NCI-H345 (cell line): ENCODE results near the gene TGM4.
A peak's percentile ranks its signal among the peaks of the same experiment; 100 is the strongest.

Experiments used
- DNase-seq: peaks from one replicate; lab custom pipeline; 2025; lab: John Stamatoyannopoulos, UW

TGM4 gene

GRCh38 chr3:44880284-44880683 is 5.9 kb downstream of the TGM4 start:
- DNase-seq: no peak

- no peak for DNase-seq
Observed at GRCh38 chr3:44883213-44883955, 9.0 kb downstream of the TGM4 start.

DNA sequence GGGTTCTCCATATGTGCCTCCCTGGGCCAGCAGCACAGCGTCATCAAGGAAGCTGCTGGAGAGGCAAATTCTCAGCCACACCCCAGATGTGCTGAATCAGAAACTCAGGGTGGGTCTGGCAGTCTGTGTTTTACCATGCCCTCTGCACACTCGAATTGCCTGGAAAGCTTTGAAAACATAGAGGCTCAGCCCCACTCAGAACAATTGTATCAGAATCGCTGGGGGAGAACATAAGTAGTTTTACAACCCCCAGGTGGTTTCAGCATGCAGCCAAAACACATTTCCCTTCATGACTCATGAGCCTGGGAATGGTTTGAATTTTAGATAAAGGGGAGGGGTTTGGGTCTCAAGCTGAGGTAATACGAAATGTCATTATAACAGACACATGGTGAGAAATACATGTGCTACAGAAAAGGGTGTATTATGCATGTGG is 9.6 kb downstream of the TGM4 start:
- DNase-seq: peak; percentile 66

DNA sequence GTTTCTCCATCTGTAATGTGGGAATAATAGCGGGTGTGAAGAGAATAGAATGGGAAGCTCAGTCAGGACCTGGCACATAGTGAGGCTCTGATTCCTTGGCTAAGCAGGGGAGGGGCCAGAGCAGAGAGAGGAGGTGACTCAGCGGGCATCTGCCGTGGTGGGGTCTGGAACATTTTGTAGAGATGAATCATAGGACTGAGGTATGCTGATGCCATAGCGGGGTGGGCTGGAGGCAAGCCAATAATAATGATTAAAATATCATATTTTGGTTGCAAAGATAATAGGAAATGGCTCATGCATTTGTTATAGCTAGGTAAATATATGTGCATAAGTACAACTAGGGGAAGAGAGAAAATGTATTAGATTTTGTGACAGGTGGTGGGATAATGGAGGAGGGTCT is 11.2 kb downstream of the TGM4 start:
- no peak for DNase-seq

DNA sequence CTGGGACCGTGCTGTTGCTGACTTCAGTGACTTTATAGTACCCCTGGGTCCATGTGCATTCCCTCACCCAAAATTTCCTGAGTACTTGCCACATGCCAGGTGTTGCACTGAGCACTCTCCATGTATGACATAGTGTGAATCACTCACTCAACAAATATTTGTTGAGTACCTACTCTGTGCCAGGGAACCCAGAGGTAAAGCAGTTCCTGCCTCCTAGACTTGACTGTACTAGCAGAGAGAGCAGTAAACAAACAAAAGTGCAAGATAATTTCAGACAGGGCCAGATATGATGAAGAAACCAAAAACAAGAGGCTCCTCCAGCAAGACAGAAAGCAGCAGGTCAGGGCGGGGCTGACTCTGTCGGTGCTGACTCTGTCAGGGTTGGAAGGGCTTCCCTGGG is 12.2 kb downstream of the TGM4 start:
- peak; percentile 5 for DNase-seq

- DNase-seq: no peak
Observed at GRCh38 chr3:44887101-44887500, 12.7 kb downstream of the TGM4 start.

- no peak for DNase-seq
Observed at GRCh38 chr3:44890258-44890657, 15.8 kb downstream of the TGM4 start.

GRCh38 chr3:44890852-44891251 is 16.4 kb downstream of the TGM4 start:
- DNase-seq: no peak

DNA sequence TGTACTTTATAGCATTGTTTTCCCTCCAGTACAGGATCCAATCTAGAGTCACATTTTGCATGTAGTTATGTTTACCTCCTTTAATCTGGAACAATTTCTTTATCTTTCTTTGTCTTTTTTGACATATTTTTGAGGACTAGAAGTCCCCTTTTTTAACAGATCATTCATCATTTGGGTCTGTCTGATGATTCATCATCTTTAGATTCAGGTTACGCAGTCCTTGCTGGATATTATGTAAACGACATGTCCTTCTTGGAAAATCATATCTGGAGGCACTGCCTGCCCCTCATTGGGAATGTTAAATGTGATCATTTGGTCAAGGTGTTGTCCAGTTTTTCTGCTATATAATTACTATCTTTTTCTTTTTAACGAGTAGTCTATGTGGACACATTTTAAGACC is 18.3 kb downstream of the TGM4 start:
- DNase-seq: no peak

DNA sequence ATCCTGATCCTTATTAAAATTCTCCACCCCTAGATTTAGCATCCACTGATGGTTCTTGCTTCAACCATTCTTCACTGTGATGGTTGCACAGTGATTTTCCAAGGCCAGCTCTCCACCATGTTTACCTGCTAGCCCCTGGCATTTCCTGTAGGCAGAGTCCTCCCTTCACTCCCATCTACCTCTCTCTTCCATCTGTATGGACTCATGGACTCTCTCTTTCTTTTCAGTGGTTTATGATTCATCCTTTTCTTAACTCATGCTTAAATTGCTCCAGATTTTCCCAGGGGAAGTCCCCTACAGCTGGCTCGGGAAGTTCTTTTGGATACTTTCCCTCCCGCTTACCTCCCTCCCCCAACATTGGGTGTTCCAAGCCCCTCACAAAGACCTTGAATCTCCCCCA is 18.7 kb downstream of the TGM4 start:
- DNase-seq: no peak

- no peak for DNase-seq
Observed at GRCh38 chr3:44894485-44894884, 20.1 kb downstream of the TGM4 start.

DNA sequence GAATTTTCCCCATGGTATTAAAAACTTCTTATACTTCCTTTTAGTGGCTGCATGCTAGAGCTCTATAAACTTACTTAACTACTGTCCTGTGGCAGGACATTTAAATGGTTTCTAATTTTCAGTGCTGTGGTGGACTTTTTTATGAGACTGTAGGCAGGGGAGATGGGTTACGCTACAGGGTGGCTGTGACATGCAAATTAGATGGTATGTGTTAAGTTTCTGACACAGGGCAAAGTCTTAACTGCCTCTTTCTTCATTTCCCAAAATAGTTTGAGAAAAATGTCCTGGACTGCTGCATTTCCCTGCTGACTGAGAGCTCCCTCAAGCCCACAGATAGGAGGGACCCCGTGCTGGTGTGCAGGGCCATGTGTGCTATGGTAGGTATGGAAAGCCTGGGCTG is 22.0 kb downstream of the TGM4 start:
- no peak for DNase-seq

- DNase-seq: no peak
Observed at GRCh38 chr3:44899683-44900367, 25.4 kb downstream of the TGM4 start.

- DNase-seq: no peak
Observed at GRCh38 chr3:44902628-44903027, 28.2 kb downstream of the TGM4 start.

DNA sequence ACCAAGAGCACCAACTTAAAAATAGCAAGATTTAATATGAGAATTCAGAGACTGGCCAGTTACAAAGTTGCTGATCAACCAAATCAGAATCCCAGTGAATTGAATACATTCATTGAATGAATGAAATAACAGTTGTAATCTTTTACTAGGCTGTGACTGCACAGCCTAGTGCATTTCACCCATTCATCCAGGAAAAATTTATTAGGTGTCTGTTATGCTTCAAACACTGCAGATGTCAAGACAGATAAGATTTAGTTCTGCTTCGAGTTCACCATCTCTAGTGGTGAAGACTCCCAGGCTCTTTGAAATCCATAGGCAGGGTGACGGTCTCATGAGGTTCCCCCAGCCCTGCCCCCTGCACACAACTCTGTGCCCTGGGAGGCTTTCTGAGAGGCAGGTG is 28.9 kb downstream of the TGM4 start:
- no peak for DNase-seq

GRCh38 chr3:44903751-44904150 is 29.3 kb downstream of the TGM4 start:
- DNase-seq: no peak

GRCh38 chr3:44905446-44906157 is 31.2 kb downstream of the TGM4 start:
- no peak for DNase-seq

DNA sequence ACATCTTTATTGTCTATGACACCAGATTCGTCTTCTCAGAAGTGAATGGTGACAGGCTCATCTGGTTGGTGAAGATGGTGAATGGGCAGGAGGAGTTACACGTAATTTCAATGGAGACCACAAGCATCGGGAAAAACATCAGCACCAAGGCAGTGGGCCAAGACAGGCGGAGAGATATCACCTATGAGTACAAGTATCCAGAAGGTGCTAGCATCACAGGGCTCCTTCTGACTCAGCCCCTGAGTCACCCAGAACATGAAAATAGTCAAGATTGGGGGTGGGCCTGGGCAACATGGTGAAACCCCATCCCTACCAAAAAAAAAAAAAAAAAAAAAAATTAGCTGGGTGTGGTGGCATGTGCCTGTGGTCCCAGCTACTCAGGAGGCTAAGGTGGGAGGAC is 32.6 kb downstream of the TGM4 start:
- no peak for DNase-seq

DNA sequence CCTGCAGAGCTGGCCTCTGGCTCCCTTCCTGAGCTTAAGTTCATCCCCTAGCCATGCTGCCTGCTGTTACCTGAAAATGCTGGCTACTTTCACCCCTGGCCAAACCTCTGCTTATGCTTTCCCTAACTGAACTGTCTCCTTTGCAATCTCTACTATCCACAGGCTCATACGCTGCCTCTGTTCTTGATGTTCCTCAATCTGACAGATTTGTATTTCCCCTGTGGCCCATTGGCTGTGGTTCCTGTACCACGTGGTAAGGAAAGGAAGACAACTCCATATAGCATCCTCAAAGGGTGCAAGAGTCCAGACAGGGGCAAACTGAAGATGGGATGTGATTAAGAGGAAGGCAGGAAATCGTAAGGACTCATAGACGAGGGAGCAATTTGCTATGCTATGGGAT is 33.2 kb downstream of the TGM4 start:
- DNase-seq: no peak

- DNase-seq: no peak
Observed at GRCh38 chr3:44909063-44909462, 34.7 kb downstream of the TGM4 start.

DNA sequence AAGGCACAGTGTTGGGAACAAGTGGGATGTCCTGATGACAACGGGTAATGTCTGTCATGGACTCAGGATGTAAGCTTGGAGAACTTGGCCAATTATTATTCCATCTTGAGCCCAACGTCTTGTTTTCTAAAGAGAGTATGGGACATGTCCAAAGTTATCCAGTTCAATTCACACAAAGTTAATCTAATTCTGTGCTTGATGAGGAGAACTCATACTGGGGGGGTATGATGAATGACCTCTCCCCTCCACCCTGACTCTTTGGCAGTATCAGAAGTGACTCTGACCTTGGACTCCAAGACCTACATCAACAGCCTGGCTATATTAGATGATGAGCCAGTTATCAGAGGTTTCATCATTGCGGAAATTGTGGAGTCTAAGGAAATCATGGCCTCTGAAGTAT is 36.3 kb downstream of the TGM4 start:
- no peak for DNase-seq

GRCh38 chr3:44913868-44914468 is 39.6 kb downstream of the TGM4 start:
- DNase-seq: peak; percentile 69

- no peak for DNase-seq
Observed at GRCh38 chr3:44914936-44915335, 40.5 kb downstream of the TGM4 start.
